DOHH2 (cell line): ENCODE data around the gene PDE4D.

Experiments used
- EZH2phosphoT487 ChIP-seq: fragments of 200-600 bp; sonication (generic); IDR thresholded peaks from 2 replicates; pipeline ENCODE4 v1.6.1; 2017; ENCODE audit warnings: borderline replicate concordance, mild to moderate bottlenecking, antibody characterized with exemption, low read length, moderate library complexity, mixed read lengths
- TF ChIP-seq, protein P1 (sequence below): fragments of 200-600 bp; sonication (generic); IDR thresholded peaks from one replicate; pipeline ENCODE4 v1.5.1; 2014; ENCODE audit warnings: antibody characterized with exemption, mild to moderate bottlenecking, low read depth, low read length; ENCODE audit not compliant: poor library complexity, severe bottlenecking

- TF ChIP-seq, protein P1, sequence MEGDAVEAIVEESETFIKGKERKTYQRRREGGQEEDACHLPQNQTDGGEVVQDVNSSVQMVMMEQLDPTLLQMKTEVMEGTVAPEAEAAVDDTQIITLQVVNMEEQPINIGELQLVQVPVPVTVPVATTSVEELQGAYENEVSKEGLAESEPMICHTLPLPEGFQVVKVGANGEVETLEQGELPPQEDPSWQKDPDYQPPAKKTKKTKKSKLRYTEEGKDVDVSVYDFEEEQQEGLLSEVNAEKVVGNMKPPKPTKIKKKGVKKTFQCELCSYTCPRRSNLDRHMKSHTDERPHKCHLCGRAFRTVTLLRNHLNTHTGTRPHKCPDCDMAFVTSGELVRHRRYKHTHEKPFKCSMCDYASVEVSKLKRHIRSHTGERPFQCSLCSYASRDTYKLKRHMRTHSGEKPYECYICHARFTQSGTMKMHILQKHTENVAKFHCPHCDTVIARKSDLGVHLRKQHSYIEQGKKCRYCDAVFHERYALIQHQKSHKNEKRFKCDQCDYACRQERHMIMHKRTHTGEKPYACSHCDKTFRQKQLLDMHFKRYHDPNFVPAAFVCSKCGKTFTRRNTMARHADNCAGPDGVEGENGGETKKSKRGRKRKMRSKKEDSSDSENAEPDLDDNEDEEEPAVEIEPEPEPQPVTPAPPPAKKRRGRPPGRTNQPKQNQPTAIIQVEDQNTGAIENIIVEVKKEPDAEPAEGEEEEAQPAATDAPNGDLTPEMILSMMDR, result no peak
- no peak for TF ChIP-seq EZH2phosphoT487
Observed at GRCh38 chr5:59333416-59333815, 560.1 kb downstream of the PDE4D start.
